22Rv1 (cell line): ENCODE data around the gene PDE9A.

Experiments
- CTCF ChIP-seq: fragments of 450-650 bp; IDR thresholded peaks from 2 replicates; pipeline ENCODE4 v1.5.1; 2017; ENCODE audit warnings: mild to moderate bottlenecking
- ZFX ChIP-seq: fragments of 450-650 bp; IDR thresholded peaks from 2 replicates; pipeline ENCODE4 v1.6.1; 2017; ENCODE audit warnings: antibody characterized with exemption, borderline replicate concordance

- no peak for TF ChIP-seq CTCF
- TF ChIP-seq ZFX: no peak
Observed at GRCh38 chr21:42701706-42702456, 48.5 kb downstream of the PDE9A start.
